ENCODE data around the gene HYAL3.

Gene HYAL3

DNA sequence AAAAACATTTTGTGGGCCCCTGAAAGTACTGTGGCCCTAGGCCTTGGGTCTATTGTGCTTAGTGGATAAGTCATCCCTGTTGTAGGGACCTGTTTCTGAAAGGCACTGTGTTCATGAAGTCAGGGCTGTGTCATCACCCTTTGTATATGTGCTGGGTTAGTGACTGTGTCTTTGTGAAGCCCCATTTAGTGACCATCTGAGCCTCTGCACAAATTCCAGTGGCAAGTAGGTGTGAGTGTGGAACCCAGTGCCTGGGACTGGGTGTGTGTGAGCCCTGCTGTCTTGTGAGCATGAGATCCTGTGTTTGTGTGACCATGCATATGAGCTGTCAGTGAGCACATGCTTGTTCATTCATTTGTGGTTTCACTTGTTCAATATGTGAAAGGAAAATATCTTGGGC, 5.4 kb upstream of the HYAL3 start:
- no peaks in the 10 kb centered on the region for H4K20me1 ChIP-seq (ENCODE audit: low read depth, low read length)
- peaks cover 2% of the 10 kb centered on the region; the same call in 1 of the 2 replicates for H3K9me3 ChIP-seq (ENCODE audit: insufficient read depth, low read length)
- H3K9me2 ChIP-seq (replicated peaks; ENCODE audit: insufficient read depth, low read length): no peaks in the 10 kb centered on the region
- H3K4me3 ChIP-seq (ENCODE audit: insufficient read depth, low read length, poor library complexity, severe bottlenecking): no peak overlapping the region
- H3F3A ChIP-seq (ENCODE audit: insufficient read depth): no peaks in the 10 kb centered on the region
- no peak overlapping the region for H2AFZ ChIP-seq (ENCODE audit: low read depth, low read length, severe bottlenecking)
- no peaks in the 10 kb centered on the region for H3K27me3 ChIP-seq (ENCODE audit: low read length)
- TF ChIP-seq EZH2phosphoT487 (conservative IDR thresholded peaks at IDR 0.05; ENCODE audit: low read length): no peak
- TF ChIP-seq, protein P1, sequence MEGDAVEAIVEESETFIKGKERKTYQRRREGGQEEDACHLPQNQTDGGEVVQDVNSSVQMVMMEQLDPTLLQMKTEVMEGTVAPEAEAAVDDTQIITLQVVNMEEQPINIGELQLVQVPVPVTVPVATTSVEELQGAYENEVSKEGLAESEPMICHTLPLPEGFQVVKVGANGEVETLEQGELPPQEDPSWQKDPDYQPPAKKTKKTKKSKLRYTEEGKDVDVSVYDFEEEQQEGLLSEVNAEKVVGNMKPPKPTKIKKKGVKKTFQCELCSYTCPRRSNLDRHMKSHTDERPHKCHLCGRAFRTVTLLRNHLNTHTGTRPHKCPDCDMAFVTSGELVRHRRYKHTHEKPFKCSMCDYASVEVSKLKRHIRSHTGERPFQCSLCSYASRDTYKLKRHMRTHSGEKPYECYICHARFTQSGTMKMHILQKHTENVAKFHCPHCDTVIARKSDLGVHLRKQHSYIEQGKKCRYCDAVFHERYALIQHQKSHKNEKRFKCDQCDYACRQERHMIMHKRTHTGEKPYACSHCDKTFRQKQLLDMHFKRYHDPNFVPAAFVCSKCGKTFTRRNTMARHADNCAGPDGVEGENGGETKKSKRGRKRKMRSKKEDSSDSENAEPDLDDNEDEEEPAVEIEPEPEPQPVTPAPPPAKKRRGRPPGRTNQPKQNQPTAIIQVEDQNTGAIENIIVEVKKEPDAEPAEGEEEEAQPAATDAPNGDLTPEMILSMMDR (IDR thresholded peaks at IDR 0.05; ENCODE audit: insufficient read depth, low read length, poor library complexity, severe bottlenecking): no peak
- H3K9ac ChIP-seq (ENCODE audit: low read length): no peak overlapping the region
- H3K4me2 ChIP-seq (ENCODE audit: low read depth, low read length, poor library complexity, severe bottlenecking): no peak overlapping the region
- no peaks in the 10 kb centered on the region for H3K79me2 ChIP-seq (ENCODE audit: insufficient read depth, low read length)
- H3K36me3 ChIP-seq (ENCODE audit: low read length): no peaks in the 10 kb centered on the region
- H3K27ac ChIP-seq (ENCODE audit: low read depth, low read length): no peak overlapping the region

DNA sequence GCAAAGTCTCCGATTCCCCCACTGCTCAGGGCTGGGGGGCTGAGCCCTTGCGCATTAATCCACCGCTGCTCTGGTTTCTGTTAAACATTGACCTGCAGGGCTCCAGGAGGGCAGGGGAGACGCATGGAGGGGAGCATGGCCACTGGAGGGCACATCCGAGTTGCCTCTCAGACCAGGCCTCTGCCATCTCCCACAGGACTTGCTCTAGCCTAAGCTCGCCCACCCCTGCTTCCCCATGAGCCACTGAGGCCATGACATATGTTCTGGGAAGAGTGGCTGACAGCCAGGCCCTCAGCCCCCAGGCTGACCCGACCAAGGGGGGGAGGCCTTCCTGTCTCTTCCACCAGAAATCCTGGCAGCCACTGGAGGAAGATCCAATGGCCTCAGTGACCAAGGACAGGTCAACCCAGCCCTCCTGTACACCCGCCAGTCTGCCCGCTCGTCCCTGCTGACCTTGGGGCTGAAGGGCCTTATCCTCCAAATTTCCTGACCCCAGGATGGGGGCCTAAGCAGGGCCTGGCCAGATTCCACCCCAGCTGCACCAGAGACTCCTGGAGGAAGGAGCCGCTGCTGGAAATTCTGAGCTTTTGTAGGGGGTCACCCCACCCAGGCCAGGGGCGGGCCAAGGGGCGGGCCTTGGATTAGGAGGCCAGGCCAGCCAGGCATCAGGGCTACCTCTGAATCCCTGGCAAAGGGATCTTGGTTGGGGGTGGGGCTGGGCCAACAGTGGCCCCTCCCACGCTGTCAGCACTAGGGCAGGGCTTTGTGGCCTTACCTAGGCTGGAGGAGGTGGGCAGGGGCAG, 4.0 kb upstream of the HYAL3 start, which contains the start of gene HYAL1:
HYAL1 (minus strand) TSS at position 562 of the 803 bp plus-strand sequence. CDS start 618 bp downstream, outside the sequence.
- H3K9me2 ChIP-seq (replicated peaks; ENCODE audit: insufficient read depth, low read length): no peaks in the 10 kb centered on the region
- no peak within 1 kb of the TSS for H3K27ac ChIP-seq (ENCODE audit: low read depth, low read length)
- H3K27me3 ChIP-seq (ENCODE audit: low read length): no peaks in the 10 kb centered on the region
- H3K4me3 ChIP-seq (ENCODE audit: insufficient read depth, low read length, poor library complexity, severe bottlenecking): no peak within 1 kb of the TSS
- no peak within 1 kb of the TSS for H3K4me2 ChIP-seq (ENCODE audit: low read depth, low read length, poor library complexity, severe bottlenecking)
- no peaks in the 10 kb centered on the region for H3K36me3 ChIP-seq (ENCODE audit: low read length)
- H3K9ac ChIP-seq (ENCODE audit: low read length): no peak within 1 kb of the TSS
- H3F3A ChIP-seq (ENCODE audit: insufficient read depth): no peaks in the 10 kb centered on the region
- no peaks in the 10 kb centered on the region for H3K79me2 ChIP-seq (ENCODE audit: insufficient read depth, low read length)
- H4K20me1 ChIP-seq (ENCODE audit: low read depth, low read length): no peaks in the 10 kb centered on the region
- no peaks in the 10 kb centered on the region for H3K9me3 ChIP-seq (ENCODE audit: insufficient read depth, low read length)
- TF ChIP-seq, protein P1 (IDR thresholded peaks at IDR 0.05; ENCODE audit: insufficient read depth, low read length, poor library complexity, severe bottlenecking): no peak
- no peak for TF ChIP-seq EZH2phosphoT487 (conservative IDR thresholded peaks at IDR 0.05; ENCODE audit: low read length)
- no peak within 1 kb of the TSS for H2AFZ ChIP-seq (ENCODE audit: low read depth, low read length, severe bottlenecking)

DNA sequence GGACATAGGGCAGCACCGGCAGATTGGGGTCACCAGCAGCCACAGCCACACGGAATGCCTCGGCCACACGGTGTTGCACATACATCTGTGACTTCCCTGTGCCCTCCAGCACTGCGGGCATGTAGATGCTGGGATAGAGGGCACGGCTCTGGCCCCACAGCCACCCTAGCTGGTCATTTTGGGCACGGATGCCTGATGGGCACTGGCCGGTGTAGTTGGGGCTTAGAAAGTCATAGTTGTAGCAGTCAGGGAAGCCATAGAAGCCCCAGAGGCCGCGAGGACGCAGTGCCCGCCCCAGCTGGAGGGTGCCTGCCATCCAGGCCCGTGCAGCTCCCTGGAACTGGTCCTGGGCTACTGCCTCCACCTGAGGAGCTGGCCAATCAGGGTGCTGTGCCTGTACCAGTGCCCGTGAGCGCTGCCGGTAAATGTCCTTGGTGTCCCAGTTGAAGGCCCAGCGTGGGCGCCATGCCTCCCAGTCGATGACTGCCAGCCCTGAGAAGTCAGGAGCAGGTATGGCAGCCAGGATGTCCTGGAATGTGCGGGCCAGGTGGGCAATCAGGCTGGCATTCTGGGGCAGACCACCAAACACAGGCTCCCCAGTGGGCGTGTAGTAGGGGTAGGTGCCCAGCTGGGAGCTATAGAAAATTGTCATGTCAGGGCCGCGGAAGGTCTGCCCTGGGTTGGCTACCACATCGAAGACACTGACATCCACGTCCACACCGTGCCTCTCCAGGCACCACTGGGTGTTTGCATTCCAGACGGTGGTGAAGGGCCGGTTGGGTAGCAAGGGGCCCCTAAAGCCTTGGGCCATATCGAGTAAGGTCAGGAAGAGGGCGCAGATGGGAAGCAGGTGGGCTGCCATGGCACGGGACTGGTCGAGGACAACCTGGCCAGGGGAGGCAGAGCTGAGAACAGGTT, 3.1 kb upstream of the HYAL3 start:
- Histone ChIP-seq H4K20me1 (ENCODE audit: low read depth, low read length) (no peaks in the 10 kb centered on the region), H3K9ac (ENCODE audit: low read length) (no peak overlapping the region), H3K4me3 (ENCODE audit: insufficient read depth, low read length, poor library complexity, severe bottlenecking) (no peak overlapping the region), H3K27ac (ENCODE audit: low read depth, low read length) (no peak overlapping the region), H3K36me3 (ENCODE audit: low read length) (no peaks in the 10 kb centered on the region), H3K27me3 (ENCODE audit: low read length) (no peaks in the 10 kb centered on the region), H3F3A (ENCODE audit: insufficient read depth) (no peaks in the 10 kb centered on the region), H3K79me2 (ENCODE audit: insufficient read depth, low read length) (no peaks in the 10 kb centered on the region), H2AFZ (ENCODE audit: low read depth, low read length, severe bottlenecking) (no peak overlapping the region), H3K4me2 (ENCODE audit: low read depth, low read length, poor library complexity, severe bottlenecking) (no peak overlapping the region), H3K9me3 (ENCODE audit: insufficient read depth, low read length) (no peaks in the 10 kb centered on the region), H3K9me2 (replicated peaks; ENCODE audit: insufficient read depth, low read length) (no peaks in the 10 kb centered on the region)
- no peak for TF ChIP-seq EZH2phosphoT487 (conservative IDR thresholded peaks at IDR 0.05; ENCODE audit: low read length)
- TF ChIP-seq, protein P1 (IDR thresholded peaks at IDR 0.05; ENCODE audit: insufficient read depth, low read length, poor library complexity, severe bottlenecking): no peak
